BJ (cell line): ENCODE results near the gene BCAS3. TPM values are rescaled to one million over a fixed set of nuclear protein-coding genes. Genes with fewer than 3 reads are reported as not detected.

Source experiments
- CTCF ChIA-PET: fragments of 350-600 bp; formaldehyde crosslinking; extraction: SDS; loops from one replicate; lab custom pipeline; 2021; ENCODE audit warnings: antibody characterized with exemption, inconsistent platforms; lab: Yijun Ruan, JAX
- POLR2A ChIA-PET: fragments of 300-600 bp; sonication (Branson Sonifier 250); formaldehyde crosslinking; extraction: SDS; loops from one replicate; lab custom pipeline; 2021; ENCODE audit warnings: antibody characterized with exemption; lab: Charles Lee
- DNase-seq: peaks from one replicate; pipeline ENCODE4 v3.0.0-alpha.2; 2011; ENCODE audit warnings: low read depth
- H3K27me3 ChIP-seq: 2 replicates; pipeline ENCODE4 v1.6.0; 2011; ENCODE audit warnings: low read length; ENCODE audit not compliant: control insufficient read depth, insufficient read depth
- H3K36me3 ChIP-seq: 2 replicates; pipeline ENCODE4 v1.5.1; 2011; ENCODE audit warnings: low read length; ENCODE audit not compliant: control insufficient read depth, insufficient read depth
- H3K4me3 ChIP-seq: 2 replicates; pipeline ENCODE4 v1.5.1; 2011; ENCODE audit warnings: low read depth, mild to moderate bottlenecking, control low read depth, low read length
- polyA plus RNA-seq: library from polyadenylated mRNA; depleted of rRNA; stranded (reverse); fragments of >200 nt; gene quantifications from 2 replicates; pipeline ENCODE4 v1.2.3, GENCODE V29; 2011
- TF ChIP-seq, protein P1 (sequence below): IDR thresholded peaks from 2 replicates; pipeline ENCODE4 v1.5.1; 2011; ENCODE audit warnings: low read depth, mild to moderate bottlenecking, control low read depth, inconsistent platforms, low read length, moderate library complexity; ENCODE audit not compliant: insufficient read depth

The BCAS3 gene
- polyA plus RNA-seq, 1 experiment, result 19.5 TPM

DNA sequence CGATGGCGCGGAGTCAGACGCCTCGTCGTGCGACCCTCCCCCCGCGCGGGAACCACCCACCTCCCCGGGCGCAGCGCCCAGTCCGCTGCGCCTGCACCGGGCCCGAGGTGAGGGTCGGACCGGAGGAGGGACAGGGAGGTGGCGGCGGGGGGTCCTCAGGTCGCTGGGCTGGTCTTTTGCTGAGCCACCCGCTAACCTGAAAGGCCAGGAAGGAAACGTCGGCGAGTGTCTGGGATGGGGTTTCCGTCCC lies 726.9 kb downstream of the BCAS3 start:
- no peaks in the 10 kb centered on the region for H3K27me3 ChIP-seq
- ChIA-PET POLR2A (no interaction called here), CTCF (interaction anchor here (1.0 to 1.5 kb wide), 3 partner anchors 8 to 410 kb away, joined by 3 to 5 read pairs (median 4); no protein-coding TSS in a partner anchor)
- TF ChIP-seq, protein P1, sequence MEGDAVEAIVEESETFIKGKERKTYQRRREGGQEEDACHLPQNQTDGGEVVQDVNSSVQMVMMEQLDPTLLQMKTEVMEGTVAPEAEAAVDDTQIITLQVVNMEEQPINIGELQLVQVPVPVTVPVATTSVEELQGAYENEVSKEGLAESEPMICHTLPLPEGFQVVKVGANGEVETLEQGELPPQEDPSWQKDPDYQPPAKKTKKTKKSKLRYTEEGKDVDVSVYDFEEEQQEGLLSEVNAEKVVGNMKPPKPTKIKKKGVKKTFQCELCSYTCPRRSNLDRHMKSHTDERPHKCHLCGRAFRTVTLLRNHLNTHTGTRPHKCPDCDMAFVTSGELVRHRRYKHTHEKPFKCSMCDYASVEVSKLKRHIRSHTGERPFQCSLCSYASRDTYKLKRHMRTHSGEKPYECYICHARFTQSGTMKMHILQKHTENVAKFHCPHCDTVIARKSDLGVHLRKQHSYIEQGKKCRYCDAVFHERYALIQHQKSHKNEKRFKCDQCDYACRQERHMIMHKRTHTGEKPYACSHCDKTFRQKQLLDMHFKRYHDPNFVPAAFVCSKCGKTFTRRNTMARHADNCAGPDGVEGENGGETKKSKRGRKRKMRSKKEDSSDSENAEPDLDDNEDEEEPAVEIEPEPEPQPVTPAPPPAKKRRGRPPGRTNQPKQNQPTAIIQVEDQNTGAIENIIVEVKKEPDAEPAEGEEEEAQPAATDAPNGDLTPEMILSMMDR, result no peak
- H3K4me3 ChIP-seq, result peak overlapping the region; percentile 78
- H3K36me3 ChIP-seq, result peaks cover 26% of the 10 kb centered on the region
- DNase-seq, result no peak

DNA sequence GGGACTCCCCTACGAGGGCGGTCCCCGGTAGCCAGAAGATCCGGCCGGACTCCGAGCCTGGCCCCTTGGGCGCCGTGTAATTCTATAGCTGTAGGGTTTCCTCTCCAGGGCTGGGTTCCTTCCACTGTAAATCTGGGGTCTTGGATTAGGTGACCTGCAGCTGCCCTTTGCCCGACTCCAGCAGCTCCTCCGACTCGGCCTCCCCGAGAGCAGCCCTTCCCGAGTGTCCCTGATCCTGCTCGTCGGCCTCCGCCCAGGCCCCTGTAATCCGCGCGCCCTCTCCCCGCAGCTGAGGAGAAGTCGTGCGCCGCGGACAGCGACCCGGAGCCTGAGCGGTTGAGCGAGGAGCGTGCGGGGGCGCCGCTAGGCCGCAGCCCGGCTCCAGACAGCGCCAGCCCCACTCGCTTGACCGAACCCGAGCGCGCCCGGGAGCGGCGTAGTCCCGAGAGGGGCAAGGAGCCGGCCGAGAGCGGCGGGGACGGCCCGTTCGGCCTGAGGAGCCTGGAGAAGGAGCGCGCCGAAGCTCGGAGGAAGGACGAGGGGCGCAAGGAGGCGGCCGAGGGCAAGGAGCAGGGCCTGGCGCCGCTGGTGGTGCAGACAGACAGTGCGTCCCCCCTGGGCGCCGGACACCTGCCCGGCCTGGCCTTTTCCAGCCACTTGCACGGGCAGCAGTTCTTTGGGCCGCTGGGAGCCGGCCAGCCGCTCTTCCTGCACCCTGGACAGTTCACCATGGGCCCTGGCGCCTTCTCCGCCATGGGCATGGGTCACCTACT lies 727.4 kb downstream of the BCAS3 start:
- TF ChIP-seq, protein P1, result no peak
- peak overlapping the region; percentile 78 for H3K4me3 ChIP-seq
- CTCF ChIA-PET, result interaction anchor here (1.5 to 6.3 kb wide), 3 partner anchors 11 to 433 kb away, joined by 4 to 35 read pairs (median 5); no protein-coding TSS in a partner anchor
- no peaks in the 10 kb centered on the region for H3K27me3 ChIP-seq
- POLR2A ChIA-PET, result no interaction called here
- no peak for DNase-seq
- H3K36me3 ChIP-seq, result peaks cover 26% of the 10 kb centered on the region

GRCh38 chr17:61405686-61406536 lies 728.3 kb downstream of the BCAS3 start:
- peaks cover 26% of the 10 kb centered on the region for H3K36me3 ChIP-seq
- ChIA-PET CTCF (interaction anchor here (1.0 to 6.3 kb wide), 5 partner anchors 8 to 434 kb away, joined by 3 to 35 read pairs (median 4); partner anchors contain the start of gene TBX2), POLR2A (interaction anchor here (0.6 kb wide), 1 partner anchor 204 kb away, joined by 10 read pairs; no protein-coding TSS in a partner anchor)
- H3K4me3 ChIP-seq, result peak overlapping the region; percentile 78
- TF ChIP-seq, protein P1, result no peak
- no peak for DNase-seq
- H3K27me3 ChIP-seq, result no peaks in the 10 kb centered on the region

DNA sequence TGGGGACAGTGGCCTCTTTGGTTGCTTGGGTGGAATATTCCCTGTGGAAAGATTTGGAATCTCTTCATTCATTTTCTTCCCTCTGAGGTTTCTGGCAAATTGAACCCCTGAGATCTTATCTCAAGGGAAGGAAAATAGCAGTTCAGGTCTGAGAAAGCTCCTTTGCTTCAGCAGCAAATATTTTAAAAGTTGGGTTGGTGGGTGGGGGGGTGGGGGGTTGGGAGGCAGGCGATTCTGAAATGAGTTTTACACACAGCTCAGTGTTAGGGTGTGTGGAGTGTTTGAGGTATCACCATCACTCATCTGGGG lies 728.8 kb downstream of the BCAS3 start:
- H3K4me3 ChIP-seq, result no peak overlapping the region
- no peak for DNase-seq
- ChIA-PET CTCF (interaction anchor here (1.0 to 6.3 kb wide), 4 partner anchors 8 to 435 kb away, joined by 3 to 35 read pairs (median 11); partner anchors contain the start of gene TBX2), POLR2A (interaction anchor here (0.6 kb wide), 1 partner anchor 205 kb away, joined by 10 read pairs; no protein-coding TSS in a partner anchor)
- H3K36me3 ChIP-seq, result peaks cover 26% of the 10 kb centered on the region
- H3K27me3 ChIP-seq, result no peaks in the 10 kb centered on the region
- TF ChIP-seq, protein P1, result no peak
